Activated naive CD8-positive, alpha-beta T cell treated with anti-CD3 and anti-CD28 coated beads, Interleukin-2, amount 10 ng/mL, durations not matched to agents 7 days and 5 days (primary cell): ENCODE results near the gene ALKBH8. TPM values are rescaled to one million over a fixed set of nuclear protein-coding genes. Genes with fewer than 3 reads are reported as not detected.

Source experiments
- ATAC-seq: fragments of 150-1000 bp; cut with Tn5 transposase; one replicate; pipeline ENCODE4 v1.10.0; 2021; ENCODE audit warnings: low read depth, moderate library complexity
- POLR2A ChIA-PET: fragments of 350-600 bp; sonication (Branson Sonifier 250); formaldehyde crosslinking; loops from one replicate; lab custom pipeline; 2021; ENCODE audit warnings: antibody characterized with exemption; lab: Charles Lee
- DNase-seq: peaks from one replicate; pipeline ENCODE4 v3.0.0; 2021
- H3K27ac Mint-ChIP-seq: one replicate; pipeline ENCODE4 v1.8.0; 2022; ENCODE audit warnings: mild to moderate bottlenecking, mixed read lengths
- H3K27me3 Mint-ChIP-seq: one replicate; pipeline ENCODE4 v1.8.0; 2022; ENCODE audit warnings: mild to moderate bottlenecking, moderate library complexity, mixed read lengths
- H3K36me3 Mint-ChIP-seq: one replicate; pipeline ENCODE4 v1.8.0; 2021; ENCODE audit warnings: mild to moderate bottlenecking, mixed read lengths
- H3K4me1 Mint-ChIP-seq: one replicate; pipeline ENCODE4 v1.8.0; 2021; ENCODE audit warnings: mixed read lengths
- H3K4me3 Mint-ChIP-seq: one replicate; pipeline ENCODE4 v1.8.0; 2022; ENCODE audit warnings: mild to moderate bottlenecking, moderate library complexity, mixed read lengths
- H3K9me3 Mint-ChIP-seq: one replicate; pipeline ENCODE4 v1.8.0; 2021; ENCODE audit warnings: mixed read lengths
- total RNA-seq, 2 experiments: library from RNA; stranded (reverse); gene quantifications; one replicate each; pipeline ENCODE4 v1.2.3, GENCODE V29; 2021

The ALKBH8 gene, protein sequence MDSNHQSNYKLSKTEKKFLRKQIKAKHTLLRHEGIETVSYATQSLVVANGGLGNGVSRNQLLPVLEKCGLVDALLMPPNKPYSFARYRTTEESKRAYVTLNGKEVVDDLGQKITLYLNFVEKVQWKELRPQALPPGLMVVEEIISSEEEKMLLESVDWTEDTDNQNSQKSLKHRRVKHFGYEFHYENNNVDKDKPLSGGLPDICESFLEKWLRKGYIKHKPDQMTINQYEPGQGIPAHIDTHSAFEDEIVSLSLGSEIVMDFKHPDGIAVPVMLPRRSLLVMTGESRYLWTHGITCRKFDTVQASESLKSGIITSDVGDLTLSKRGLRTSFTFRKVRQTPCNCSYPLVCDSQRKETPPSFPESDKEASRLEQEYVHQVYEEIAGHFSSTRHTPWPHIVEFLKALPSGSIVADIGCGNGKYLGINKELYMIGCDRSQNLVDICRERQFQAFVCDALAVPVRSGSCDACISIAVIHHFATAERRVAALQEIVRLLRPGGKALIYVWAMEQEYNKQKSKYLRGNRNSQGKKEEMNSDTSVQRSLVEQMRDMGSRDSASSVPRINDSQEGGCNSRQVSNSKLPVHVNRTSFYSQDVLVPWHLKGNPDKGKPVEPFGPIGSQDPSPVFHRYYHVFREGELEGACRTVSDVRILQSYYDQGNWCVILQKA
- 10 to 100 TPM; 10.5 to 12.6 TPM for total RNA-seq

DNA sequence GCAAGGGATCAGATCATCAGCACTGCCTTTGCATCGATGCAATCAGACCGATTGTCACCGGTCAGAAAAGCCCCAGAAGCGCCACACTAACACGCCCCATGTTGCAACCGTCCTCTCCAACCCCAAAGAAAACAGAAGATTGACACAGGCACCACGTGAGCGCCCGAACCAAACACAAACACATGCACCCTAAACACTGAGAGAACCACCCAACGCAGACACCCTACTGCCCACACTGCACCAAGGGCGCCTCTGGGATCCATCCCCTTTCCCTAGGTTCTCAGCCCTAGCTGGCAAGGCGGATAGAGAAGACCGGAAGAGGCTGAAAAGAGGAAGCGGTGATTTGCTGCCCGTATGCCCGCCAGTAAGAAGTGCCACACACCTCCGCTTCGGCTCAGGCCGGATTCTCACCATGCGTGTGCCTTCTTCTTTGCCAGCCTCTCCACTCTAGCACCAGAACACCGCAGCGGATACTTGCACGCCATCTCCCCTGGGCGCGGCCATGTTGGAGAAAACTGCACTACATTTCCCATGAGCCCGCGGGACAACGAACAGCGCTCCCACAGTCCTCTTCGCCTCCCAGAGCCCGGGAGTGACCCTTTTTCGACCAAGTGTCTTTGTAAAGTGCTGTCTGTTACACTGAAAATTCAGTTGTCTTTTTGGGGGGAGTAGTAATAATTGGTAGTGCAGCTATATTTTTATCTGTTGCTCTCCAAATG is at the start of gene ALKBH8:
Gene ALKBH8, minus strand, starts transcription at position 517 of the 719 bp plus-strand sequence. CDS start 4,842 bp downstream, outside the sequence.
- ATAC-seq: peak; percentile 96
- H3K4me1 Mint-ChIP-seq: peaks cover 41% of the 10 kb centered on the region

DNA sequence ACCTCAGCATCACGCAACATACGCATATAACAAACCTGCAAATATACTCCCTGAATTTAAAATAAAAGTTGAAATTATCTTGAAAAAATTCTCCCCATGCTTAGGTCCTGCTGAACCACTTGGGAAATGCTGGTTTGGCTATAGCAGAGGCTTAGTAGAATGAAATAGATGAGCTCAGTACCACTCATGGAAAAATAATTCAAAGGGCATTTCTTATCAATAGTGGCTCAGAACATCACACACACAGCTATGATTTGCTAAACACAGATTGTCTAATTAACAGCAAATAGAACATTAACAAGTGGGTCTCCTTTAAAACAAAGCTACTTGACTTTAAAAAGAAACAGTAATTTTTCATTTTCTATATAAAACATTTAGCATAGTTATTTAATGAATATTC is 46.9 kb upstream of the ALKBH8 start:
- Mint-ChIP-seq H3K4me1 (no peaks in the 10 kb centered on the region), H3K9me3 (no peaks in the 10 kb centered on the region), H3K36me3 (no peaks in the 10 kb centered on the region), H3K4me3 (no peak overlapping the region), H3K27me3 (peaks cover 16% of the 10 kb centered on the region), H3K27ac (no peak overlapping the region)
- DNase-seq (no peak), ATAC-seq (no peak)
- POLR2A ChIA-PET: no interaction called here

More for the DNA sequence above, at the start of gene ALKBH8:
- peak within 1 kb of the TSS; percentile 94 for H3K27ac Mint-ChIP-seq
- H3K27me3 Mint-ChIP-seq: no peaks in the 10 kb centered on the region
- H3K36me3 Mint-ChIP-seq: no peaks in the 10 kb centered on the region
- DNase-seq: peak; percentile 77
- POLR2A ChIA-PET: no interaction called here
- H3K4me3 Mint-ChIP-seq: peak within 1 kb of the TSS; percentile 93
- H3K9me3 Mint-ChIP-seq: no peaks in the 10 kb centered on the region

DNA sequence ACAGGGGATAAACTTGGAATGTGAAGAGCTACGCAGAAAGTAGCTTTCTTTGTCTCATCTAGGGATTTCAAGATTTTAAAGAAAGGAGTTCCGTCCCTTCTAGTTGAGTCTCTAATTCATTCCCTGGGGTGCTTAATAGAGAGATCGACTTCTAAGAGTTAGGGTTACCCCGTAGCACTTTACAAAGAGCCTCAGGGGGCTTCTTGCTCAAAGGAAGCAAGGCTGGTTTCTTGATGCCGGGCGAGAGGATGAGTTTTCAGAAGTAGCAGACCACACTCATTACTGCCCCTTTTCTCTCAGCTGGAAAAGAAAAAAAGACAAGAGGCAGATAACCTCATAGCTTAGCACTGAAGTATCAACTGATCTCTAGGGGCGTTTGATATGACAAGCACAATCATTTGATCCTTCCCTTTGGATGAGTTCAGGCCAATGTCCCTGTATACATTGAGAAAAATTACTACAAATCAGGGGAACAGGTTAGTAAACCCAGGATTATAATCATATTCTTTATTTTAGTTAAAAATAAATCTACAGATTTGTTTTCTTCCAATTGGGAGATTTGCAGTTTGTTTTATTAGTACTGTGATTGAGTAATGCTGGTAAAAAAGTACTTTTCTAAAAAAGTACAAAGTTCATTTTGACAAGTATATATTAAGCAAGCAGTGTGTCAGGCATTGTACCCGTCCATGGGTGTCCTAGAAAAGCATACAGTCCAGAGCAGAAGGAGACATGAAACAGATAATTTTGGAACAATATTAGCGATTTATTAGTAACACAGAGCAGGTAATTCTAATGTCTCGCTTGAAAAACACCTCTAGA is 44.1 kb upstream of the ALKBH8 start:
- Mint-ChIP-seq H3K4me1 (no peaks in the 10 kb centered on the region), H3K27ac (no peak overlapping the region), H3K27me3 (peaks cover 26% of the 10 kb centered on the region), H3K9me3 (no peaks in the 10 kb centered on the region), H3K4me3 (no peak overlapping the region), H3K36me3 (no peaks in the 10 kb centered on the region)
- no peak for DNase-seq
- POLR2A ChIA-PET: no interaction called here
- ATAC-seq: no peak

DNA sequence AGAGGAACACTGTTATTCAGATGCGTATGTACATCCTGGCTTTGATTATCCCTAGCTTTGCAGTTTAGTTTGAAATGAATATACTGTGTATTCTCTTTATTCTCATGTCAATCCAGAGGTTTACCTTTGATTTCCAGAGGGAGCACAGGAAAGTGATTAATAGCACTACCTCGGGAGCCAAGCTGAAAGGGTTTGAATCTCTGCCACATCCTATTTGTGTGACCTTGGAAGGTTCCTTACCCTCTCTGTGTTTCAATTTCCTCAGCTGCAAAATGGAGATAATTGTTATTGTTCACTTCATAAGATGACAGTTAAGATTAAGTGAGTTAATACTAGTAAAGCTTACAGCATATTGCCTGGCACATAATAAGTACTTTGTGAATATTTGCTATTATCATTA is 43.3 kb upstream of the ALKBH8 start:
- Mint-ChIP-seq H3K27me3 (peaks cover 26% of the 10 kb centered on the region), H3K4me3 (no peak overlapping the region), H3K27ac (no peak overlapping the region), H3K9me3 (no peaks in the 10 kb centered on the region), H3K4me1 (no peaks in the 10 kb centered on the region), H3K36me3 (no peaks in the 10 kb centered on the region)
- DNase-seq: no peak
- ATAC-seq: no peak
- POLR2A ChIA-PET: no interaction called here

DNA sequence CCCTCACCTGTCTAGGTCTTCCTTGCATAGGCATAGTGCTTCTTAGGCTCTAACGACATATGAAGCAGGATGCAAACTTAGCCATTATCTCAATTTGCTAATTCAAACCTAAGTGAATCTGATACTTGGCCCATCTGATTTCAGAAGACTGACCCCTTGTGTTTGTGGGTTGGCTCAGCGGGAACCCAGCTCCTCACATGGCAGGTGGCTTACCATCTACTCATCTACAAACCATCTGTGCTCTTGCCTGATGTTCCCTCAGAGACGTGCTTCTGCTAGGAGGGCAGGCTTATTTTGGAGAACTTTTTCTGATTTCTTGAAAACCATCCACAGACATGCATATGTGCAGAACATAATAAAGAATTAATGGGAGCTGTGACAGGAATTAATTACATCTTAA is 40.6 kb upstream of the ALKBH8 start:
- ATAC-seq (no peak), DNase-seq (no peak)
- POLR2A ChIA-PET: no interaction called here
- no peaks in the 10 kb centered on the region for H3K4me1 Mint-ChIP-seq
- H3K9me3 Mint-ChIP-seq: no peaks in the 10 kb centered on the region
- H3K36me3 Mint-ChIP-seq: no peaks in the 10 kb centered on the region
- no peak overlapping the region for H3K4me3 Mint-ChIP-seq
- H3K27ac Mint-ChIP-seq: no peak overlapping the region
- H3K27me3 Mint-ChIP-seq: peaks cover 35% of the 10 kb centered on the region

DNA sequence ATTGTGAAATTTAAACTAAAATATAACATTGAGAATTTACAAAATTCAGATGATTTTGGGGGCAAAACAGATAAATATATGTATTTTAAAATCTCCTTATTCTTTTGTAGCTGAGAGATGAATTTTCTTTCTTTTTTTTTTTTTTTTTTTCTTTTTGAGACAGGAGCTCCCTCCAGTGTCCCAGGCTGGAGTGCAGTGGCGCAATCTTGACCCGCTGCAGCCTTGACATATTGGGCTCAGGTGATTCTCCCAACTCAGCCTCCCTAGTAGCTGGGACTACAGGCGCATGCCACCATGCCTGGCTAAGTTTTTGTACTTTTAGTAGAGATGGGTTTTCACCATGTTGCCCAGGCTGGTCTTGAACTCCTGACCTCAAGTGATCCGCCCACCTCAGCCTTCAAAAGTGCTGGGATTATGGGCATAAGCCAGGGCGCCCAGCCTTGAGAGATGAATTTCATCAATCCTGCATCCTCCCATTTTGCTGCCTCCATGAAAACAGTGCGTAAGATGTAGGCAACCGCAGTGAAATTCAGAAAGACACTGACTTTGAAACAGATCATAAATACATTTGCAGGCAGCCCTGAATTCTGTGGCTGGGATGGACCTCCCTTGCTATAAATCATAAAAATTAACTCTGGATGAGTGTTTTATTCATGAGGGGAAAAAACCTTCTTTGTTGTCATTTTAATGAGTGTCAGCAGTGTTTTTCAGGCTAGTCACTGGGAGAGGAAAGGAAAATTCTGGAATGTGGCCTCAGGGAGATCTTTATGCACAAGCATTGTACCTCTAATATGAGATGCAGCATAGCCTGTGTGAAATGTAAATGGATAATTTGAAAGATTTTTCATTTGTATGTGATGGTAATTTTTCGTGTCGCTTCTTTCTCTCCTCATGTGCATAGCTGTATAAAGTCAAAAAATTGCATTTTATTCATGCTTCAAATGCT is 39.8 kb upstream of the ALKBH8 start:
- no peak overlapping the region for H3K27ac Mint-ChIP-seq
- peaks cover 38% of the 10 kb centered on the region for H3K27me3 Mint-ChIP-seq
- H3K9me3 Mint-ChIP-seq: no peaks in the 10 kb centered on the region

DNA sequence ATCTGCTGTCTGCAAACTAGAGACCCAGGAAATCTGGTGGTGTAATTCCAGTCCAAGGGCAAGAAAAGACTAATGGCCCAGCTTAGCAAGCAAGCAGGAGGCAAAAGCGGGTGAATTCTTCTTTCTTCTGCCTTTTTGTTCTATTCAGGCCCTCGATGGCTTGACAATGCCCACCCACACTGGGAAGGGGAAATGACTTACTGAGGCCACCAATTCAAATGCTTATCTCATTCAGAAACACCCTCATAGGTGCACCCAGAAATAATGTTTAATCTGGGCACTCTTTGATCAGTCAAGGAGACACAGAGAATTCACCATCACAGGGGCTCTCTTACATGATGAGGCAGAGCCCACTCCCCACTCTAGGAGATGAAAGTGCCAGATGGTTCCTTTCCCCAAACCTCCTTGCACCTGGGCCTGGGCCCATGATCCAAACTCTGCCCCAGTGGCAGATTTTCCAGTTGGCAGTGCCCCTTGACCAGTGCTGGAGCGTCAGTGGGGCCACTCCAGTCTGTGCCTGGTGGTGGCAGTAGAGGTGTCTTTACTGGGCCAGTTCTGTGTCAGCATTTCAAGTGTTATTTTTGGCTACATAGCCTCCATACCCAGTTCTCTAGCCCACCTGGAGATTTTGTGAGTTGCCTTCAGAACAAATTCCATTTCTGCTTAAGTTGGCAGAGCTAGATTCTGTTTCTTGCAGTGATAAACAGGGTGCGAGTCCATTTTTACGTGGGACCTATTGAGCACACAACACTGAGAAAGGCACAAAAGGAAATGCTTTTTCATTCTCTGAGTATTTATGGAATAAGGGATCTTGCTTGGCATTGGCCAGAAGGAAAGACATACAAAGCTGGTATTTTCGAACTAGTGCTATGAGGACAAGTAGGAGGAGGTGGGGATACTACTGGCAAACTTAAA is 32.9 kb upstream of the ALKBH8 start:
- H3K4me3 Mint-ChIP-seq: no peak overlapping the region
- no peak for DNase-seq
- no peaks in the 10 kb centered on the region for H3K36me3 Mint-ChIP-seq
- H3K4me1 Mint-ChIP-seq: no peaks in the 10 kb centered on the region
- POLR2A ChIA-PET: no interaction called here
- no peaks in the 10 kb centered on the region for H3K9me3 Mint-ChIP-seq
- no peak overlapping the region for H3K27ac Mint-ChIP-seq
- peaks cover 65% of the 10 kb centered on the region for H3K27me3 Mint-ChIP-seq
- no peak for ATAC-seq

More for the DNA sequence above, 39.8 kb upstream of the ALKBH8 start:
- Mint-ChIP-seq H3K4me1 (no peaks in the 10 kb centered on the region), H3K4me3 (no peak overlapping the region), H3K36me3 (no peaks in the 10 kb centered on the region)
- DNase-seq: no peak
- ATAC-seq: no peak
- POLR2A ChIA-PET: no interaction called here

DNA sequence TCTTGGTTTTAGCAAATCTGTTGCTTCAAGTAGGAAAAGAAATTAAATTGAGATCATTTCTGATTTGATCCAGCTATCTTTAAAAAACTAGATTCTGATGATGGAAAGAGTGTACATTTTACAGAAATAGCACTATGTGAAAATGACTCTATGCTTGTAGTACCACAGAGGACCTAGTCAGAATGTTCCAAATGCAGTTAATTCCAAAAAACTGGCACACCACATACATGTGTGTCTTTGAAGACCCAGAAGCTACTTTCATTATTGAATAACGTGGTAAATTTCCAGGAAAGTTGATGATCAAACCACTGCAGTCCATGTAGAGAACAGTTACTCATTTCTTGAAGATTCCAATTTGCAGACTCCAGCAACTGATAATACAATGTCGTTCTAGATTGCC is 29.2 kb upstream of the ALKBH8 start:
- POLR2A ChIA-PET: no interaction called here
- Mint-ChIP-seq H3K4me3 (no peak overlapping the region), H3K36me3 (peaks cover 3% of the 10 kb centered on the region), H3K27ac (no peak overlapping the region), H3K9me3 (no peaks in the 10 kb centered on the region), H3K27me3 (peaks cover 81% of the 10 kb centered on the region), H3K4me1 (peaks cover 19% of the 10 kb centered on the region)
- DNase-seq (no peak), ATAC-seq (no peak)

DNA sequence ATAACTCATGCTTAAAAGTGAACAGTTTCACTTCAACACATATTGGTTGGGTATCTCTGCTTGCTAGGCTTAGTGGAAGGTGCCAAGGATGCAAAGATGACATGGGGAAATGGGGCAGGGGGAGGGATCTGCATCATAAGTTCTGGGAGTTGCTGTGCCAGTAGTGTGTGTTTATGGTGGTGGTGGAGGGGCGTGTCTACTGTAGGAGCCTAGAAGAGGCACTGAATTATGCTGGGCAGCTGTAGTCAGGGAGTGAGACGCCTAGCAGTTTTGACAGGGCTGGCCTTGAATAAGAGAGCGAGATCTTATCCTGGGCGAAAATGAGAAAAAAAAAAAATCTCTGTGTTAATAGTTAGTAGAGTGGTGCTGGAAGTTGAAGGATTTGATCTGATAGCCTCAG is 28.4 kb upstream of the ALKBH8 start:
- POLR2A ChIA-PET: no interaction called here
- ATAC-seq (no peak), DNase-seq (no peak)
- Mint-ChIP-seq H3K4me3 (no peak overlapping the region), H3K36me3 (peaks cover 3% of the 10 kb centered on the region), H3K4me1 (peaks cover 21% of the 10 kb centered on the region), H3K27me3 (peaks cover 83% of the 10 kb centered on the region), H3K9me3 (no peaks in the 10 kb centered on the region), H3K27ac (no peak overlapping the region)

DNA sequence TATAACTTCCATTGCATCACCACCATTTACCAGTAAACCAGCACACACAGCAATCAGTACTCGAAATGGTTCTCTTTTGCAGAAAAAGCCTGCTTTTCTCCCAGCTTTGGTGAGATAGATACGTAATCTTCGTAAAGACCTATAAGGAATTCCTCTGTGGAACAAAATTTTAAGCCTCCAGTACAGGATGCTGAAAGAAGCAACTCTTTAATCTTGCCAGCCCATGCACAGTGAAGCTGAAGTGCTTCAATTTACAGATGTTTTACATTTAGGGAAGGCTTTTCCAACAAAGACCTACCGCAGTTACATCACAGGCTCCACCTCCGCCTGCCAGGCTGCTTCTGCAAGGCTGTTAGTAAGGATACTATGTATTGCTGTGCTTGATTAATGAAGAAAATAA is 27.3 kb upstream of the ALKBH8 start:
- POLR2A ChIA-PET: no interaction called here
- Mint-ChIP-seq H3K4me3 (no peak overlapping the region), H3K9me3 (no peaks in the 10 kb centered on the region), H3K36me3 (peaks cover 3% of the 10 kb centered on the region), H3K4me1 (peaks cover 21% of the 10 kb centered on the region), H3K27me3 (peaks cover 85% of the 10 kb centered on the region), H3K27ac (no peak overlapping the region)
- DNase-seq: no peak
- ATAC-seq: no peak

DNA sequence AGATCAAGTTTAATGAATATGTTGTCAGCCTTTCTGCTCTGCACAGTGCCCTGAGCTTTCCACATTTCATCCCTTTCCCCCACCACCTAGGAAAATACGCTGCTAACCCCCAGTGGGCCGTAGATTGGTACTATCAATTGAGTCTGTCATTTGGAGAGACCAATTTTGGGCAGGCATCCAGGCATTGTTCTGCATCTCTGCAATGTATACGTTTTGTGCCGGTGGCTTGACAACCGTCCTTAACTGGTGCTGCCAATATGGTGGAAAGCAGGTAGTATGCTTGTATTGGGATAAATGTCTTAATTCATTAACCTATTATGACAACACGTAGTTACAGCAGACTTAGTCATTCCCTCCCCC is 26.7 kb upstream of the ALKBH8 start:
- DNase-seq: no peak
- no peak for ATAC-seq
- Mint-ChIP-seq H3K4me3 (peak overlapping the region; percentile 89), H3K27ac (no peak overlapping the region), H3K27me3 (peaks cover 85% of the 10 kb centered on the region), H3K36me3 (peaks cover 3% of the 10 kb centered on the region), H3K9me3 (no peaks in the 10 kb centered on the region), H3K4me1 (peaks cover 21% of the 10 kb centered on the region)
- POLR2A ChIA-PET: no interaction called here
